ELF-1 (cell line): ENCODE results near the gene EBF4.
A peak's percentile ranks its signal among the peaks of the same experiment; 100 is the strongest.
"Not testable (repeated sequence)": the region's sequence is repeated elsewhere in the genome, so short reads cannot be mapped to it uniquely, and the experiment has no call there.

Source experiments
- DNase-seq: peaks from one replicate; pipeline ENCODE4 v3.0.0-alpha.2; 2016; ENCODE audit warnings: low read depth, low spot score

Gene EBF4

GRCh38 chr20:2756056-2756611 lies 63.6 kb downstream of the EBF4 start:
- peak; percentile 71 for DNase-seq

- DNase-seq, result no peak
Observed at GRCh38 chr20:2757001-2757400, 64.4 kb downstream of the EBF4 start.

- no peak for DNase-seq
Observed at GRCh38 chr20:2757969-2758368, 65.4 kb downstream of the EBF4 start.

- no peak for DNase-seq
Observed at GRCh38 chr20:2759143-2759542, 66.6 kb downstream of the EBF4 start.

- no peak for DNase-seq
Observed at GRCh38 chr20:2759603-2760296, 67.2 kb downstream of the EBF4 start.

GRCh38 chr20:2760297-2760951 lies 67.8 kb downstream of the EBF4 start:
- no peak for DNase-seq

GRCh38 chr20:2760952-2761305 lies 68.3 kb downstream of the EBF4 start:
- DNase-seq, result no peak

- DNase-seq, result no peak
Observed at GRCh38 chr20:2761885-2762284, 69.3 kb downstream of the EBF4 start.

GRCh38 chr20:2762578-2763131 lies 70.1 kb downstream of the EBF4 start:
- DNase-seq, result no peak

- DNase-seq, result no peak
Observed at GRCh38 chr20:2763186-2763585, 70.6 kb downstream of the EBF4 start.

- DNase-seq, result peak; percentile 25
Observed at GRCh38 chr20:2767768-2768631, 75.4 kb downstream of the EBF4 start.

GRCh38 chr20:2768632-2769015 lies 76.0 kb downstream of the EBF4 start:
- DNase-seq, result no peak

- not testable (repeated sequence) for DNase-seq
Observed at GRCh38 chr20:2770091-2770490, 77.5 kb downstream of the EBF4 start.

GRCh38 chr20:2771631-2772080 lies 79.1 kb downstream of the EBF4 start:
- peak; percentile 60 for DNase-seq

- DNase-seq, result no peak
Observed at GRCh38 chr20:2773812-2774211, 81.2 kb downstream of the EBF4 start.

GRCh38 chr20:2775139-2775538 lies 82.6 kb downstream of the EBF4 start:
- no peak for DNase-seq

- DNase-seq, result no peak
Observed at GRCh38 chr20:2778602-2779321, 86.2 kb downstream of the EBF4 start.

GRCh38 chr20:2780948-2781347 lies 88.4 kb downstream of the EBF4 start:
- DNase-seq, result no peak

- no peak for DNase-seq
Observed at GRCh38 chr20:2783908-2784566, 91.5 kb downstream of the EBF4 start.

- no peak for DNase-seq
Observed at GRCh38 chr20:2793471-2793870, 100.9 kb downstream of the EBF4 start.
